ENCODE results near the gene GXYLT2. TPM values are rescaled to one million over a fixed set of nuclear protein-coding genes. Genes with fewer than 3 reads are reported as not detected.
A peak's percentile ranks its signal among the peaks of the same experiment; 100 is the strongest.

The GXYLT2 gene
- total and polyA plus RNA-seq, 2 of the 13 experiments (the other 11 are each of a cell fraction or from before 2014, with no cell fraction given): 4.3 to 6.9 TPM

- TF ChIP-seq KIAA2018 (CRISPR knock-in tag; IDR thresholded peaks at IDR 0.05; ENCODE audit: borderline replicate concordance) (no peak), THYN1 (CRISPR knock-in tag; IDR thresholded peaks at IDR 0.05; ENCODE audit: borderline replicate concordance, low read depth) (no peak), ZMAT3 (CRISPR knock-in tag; conservative IDR thresholded peaks at IDR 0.05) (peak; percentile 48; the same call in 1 of the 2 replicates), ZMYM3 (CRISPR knock-in tag; IDR thresholded peaks at IDR 0.05) (no peak), SIX4 (CRISPR knock-in tag; IDR thresholded peaks at IDR 0.05) (peak; percentile 90), ZNF737 (CRISPR knock-in tag; IDR thresholded peaks at IDR 0.05; ENCODE audit: borderline replicate concordance) (no peak), HMGXB3 (CRISPR knock-in tag; IDR thresholded peaks at IDR 0.05; ENCODE audit: borderline replicate concordance) (peak; percentile 21; the same call in 1 of the 2 replicates), CAMTA2 (CRISPR knock-in tag; IDR thresholded peaks at IDR 0.05; ENCODE audit: borderline replicate concordance) (no peak), AKNA (CRISPR knock-in tag; IDR thresholded peaks at IDR 0.05; ENCODE audit: borderline replicate concordance) (no peak), ZNF644 (CRISPR knock-in tag; IDR thresholded peaks at IDR 0.05; ENCODE audit: low read depth) (peak; percentile 63; the same call in 1 of the 2 replicates)
These were observed 50.8 kb downstream of the GXYLT2 start (continued) for GRCh38 chr3:72938471-72939265.

Measured in HepG2 (cell line).